Endothelial cell of umbilical vein (primary cell): ENCODE measurements around the gene ITIH5. TPM values are rescaled to one million over a fixed set of nuclear protein-coding genes. Genes with fewer than 3 reads are reported as not detected.

Experiments
- BruUV-seq: library from RNA; stranded (reverse); fragments of 400-500 nt; replicated peaks from 2 replicates; lab custom pipeline; 2021; lab: Mats Ljungman, UMichigan
- CTCF ChIA-PET: fragments of 300-600, 350-600 bp; sonication (Branson Sonifier 250); formaldehyde crosslinking; loops from one replicate; lab custom pipeline; 2021; ENCODE audit warnings: antibody characterized with exemption, inconsistent platforms; lab: Charles Lee
- POLR2A ChIA-PET: fragments of 300-600, 350-600 bp; sonication (Branson Sonifier 250); formaldehyde crosslinking; loops from one replicate; lab custom pipeline; 2021; ENCODE audit warnings: antibody characterized with exemption, inconsistent platforms; lab: Charles Lee
- DNase-seq: peaks from one replicate; pipeline ENCODE4 v3.0.0-alpha.2; 2011; ENCODE audit warnings: low read depth, low spot score
- FAIRE-seq: peaks from 2 replicates; lab custom pipeline; 2011; peaks lifted over from hg19 to GRCh38; lab: Jason Lieb, UNC
- H2AFZ ChIP-seq: 2 replicates; pipeline ENCODE4 v1.6.0; 2012; ENCODE audit warnings: low read depth, low read length, control low read depth, inconsistent platforms
- H3K27ac ChIP-seq: 2 replicates; pipeline ENCODE4 v1.5.1; 2011; ENCODE audit warnings: low read depth, mild to moderate bottlenecking, control low read depth, low read length, moderate library complexity; ENCODE audit not compliant: insufficient read depth
- H3K27me3 ChIP-seq, 2 experiments: 2 replicates each; pipeline versions ENCODE4 v1.6.0 to v1.6.1; 2011; ENCODE audit warnings: low read length in 2 of 2, mixed read lengths in 1 of 2; ENCODE audit not compliant: control insufficient read depth in 2 of 2, insufficient read depth in 2 of 2
- H3K36me3 ChIP-seq, 2 experiments: 2 replicates in 1 of 2; 3 replicates in 1 of 2; pipeline ENCODE4 v1.5.1; 2011; ENCODE audit warnings: low read length in 2 of 2, mild to moderate bottlenecking in 1 of 2, moderate library complexity in 1 of 2; ENCODE audit not compliant: control insufficient read depth in 2 of 2, insufficient read depth in 2 of 2; ENCODE audit errors: extremely low read depth in 1 of 2
- H3K4me1 ChIP-seq: 3 replicates; pipeline ENCODE4 v1.5.1; 2011; ENCODE audit warnings: mild to moderate bottlenecking, low read length; ENCODE audit not compliant: control insufficient read depth, insufficient read depth; ENCODE audit errors: extremely low read depth
- H3K4me2 ChIP-seq: 2 replicates; pipeline ENCODE4 v1.6.1; 2011; ENCODE audit warnings: low read length, control low read depth, mixed read lengths; ENCODE audit not compliant: insufficient read depth
- H3K4me3 ChIP-seq, 3 experiments: fragments of 200-600 bp in 1 of 3; sonication (generic), shearing (Covaris generic) in 1 of 3; replicated peaks in 1 of 3; 2 replicates each; pipeline ENCODE4 v1.5.1; 2011 to 2016; ENCODE audit warnings: control low read depth in 3 of 3, low read length in 3 of 3, mild to moderate bottlenecking in 2 of 3, inconsistent platforms in 1 of 3, low read depth in 1 of 3, moderate library complexity in 1 of 3; ENCODE audit not compliant: insufficient read depth in 1 of 3
- H3K79me2 ChIP-seq: 2 replicates; pipeline ENCODE4 v1.6.0; 2012; ENCODE audit warnings: low read length, inconsistent platforms; ENCODE audit not compliant: control insufficient read depth, insufficient read depth
- H3K9ac ChIP-seq: replicated peaks from 2 replicates; pipeline ENCODE3; 2011; ENCODE audit warnings: low read length, control low read depth; ENCODE audit not compliant: insufficient read depth; ENCODE audit errors: extremely low read depth
- H3K9me1 ChIP-seq: replicated peaks from 3 replicates; pipeline ENCODE4 v1.6.0; 2011; ENCODE audit warnings: mild to moderate bottlenecking, low read length; ENCODE audit not compliant: control insufficient read depth, insufficient read depth; ENCODE audit errors: extremely low read depth
- H3K9me3 ChIP-seq: replicated peaks from 2 replicates; pipeline ENCODE4 v1.5.1; 2012; ENCODE audit warnings: low read length, inconsistent platforms; ENCODE audit not compliant: control insufficient read depth, insufficient read depth
- H4K20me1 ChIP-seq: replicated peaks from 2 replicates; pipeline ENCODE3; 2011; ENCODE audit warnings: mild to moderate bottlenecking, low read length; ENCODE audit not compliant: control insufficient read depth, insufficient read depth; ENCODE audit errors: extremely low read depth
- EZH2 ChIP-seq: IDR thresholded peaks from 2 replicates; pipeline ENCODE4 v1.6.1; 2012; ENCODE audit warnings: borderline replicate concordance, low read depth, mild to moderate bottlenecking, moderate library complexity, low read length, inconsistent platforms; ENCODE audit not compliant: severe bottlenecking
- FOS ChIP-seq: IDR thresholded peaks from 2 replicates; pipeline ENCODE4 v1.6.1; 2011; ENCODE audit warnings: mild to moderate bottlenecking, low read length, moderate library complexity, borderline replicate concordance; ENCODE audit not compliant: insufficient read depth
- GATA2 ChIP-seq: IDR thresholded peaks from 2 replicates; pipeline ENCODE4 v1.7.0; 2011; ENCODE audit warnings: low read depth, mild to moderate bottlenecking, moderate library complexity, mixed read lengths, low read length; ENCODE audit not compliant: insufficient read length, insufficient read depth
- JUN ChIP-seq: IDR thresholded peaks from 2 replicates; pipeline ENCODE4 v1.6.1; 2011; ENCODE audit warnings: borderline replicate concordance, low read depth; ENCODE audit not compliant: insufficient read length, insufficient read depth
- MYC ChIP-seq: IDR thresholded peaks from one replicate; pipeline ENCODE4 v1.6.1; 2011; ENCODE audit warnings: mild to moderate bottlenecking, low read depth, low read length
- POLR2A ChIP-seq: IDR thresholded peaks from 2 replicates; pipeline ENCODE4 v1.6.1; 2012; ENCODE audit warnings: low read depth, mild to moderate bottlenecking, control low read depth, low read length
- POLR2AphosphoS5 ChIP-seq: IDR thresholded peaks from 2 replicates; pipeline ENCODE4 v1.6.1; 2012; ENCODE audit warnings: low read depth, mild to moderate bottlenecking, control low read depth, low read length, moderate library complexity; ENCODE audit not compliant: insufficient read depth
- dilution Hi-C: fragments of 300-500 bp; cut with MboI; formaldehyde crosslinking; loops from one replicate; pipeline ENCODE4 v1.15.0; 2019; ENCODE audit warnings: low sequenced_read_pairs; ENCODE audit not compliant: extremely low pct_ligation_motif_present
- intact Hi-C: fragments of 100-400 bp; cut with micrococcal nuclease; formaldehyde crosslinking; loops from one replicate; pipeline ENCODE4 v1.10.0; 2022
- polyA plus RNA-seq, 4 experiments: library from polyadenylated mRNA; depleted of rRNA in 3 of 4; stranded (reverse) in 3 of 4; unstranded in 1 of 4; fragments of >200 nt; gene quantifications; 2 replicates each; pipeline versions ENCODE4 v1.2.1 to v1.2.3, GENCODE V29; 2011 to 2012; ENCODE audit warnings: missing spikeins in 1 of 4
- total RNA-seq: library from RNA; stranded (reverse); gene quantifications from 2 replicates; pipeline ENCODE4 v1.2.3, GENCODE V29; 2021
- TF ChIP-seq, protein P1 (sequence below): IDR thresholded peaks from 2 replicates; pipeline ENCODE4 v1.6.1; 2011; ENCODE audit not compliant: insufficient read depth, insufficient read length
- TF ChIP-seq, protein P2 (sequence below), 2 donors: IDR thresholded peaks; 1 replicate in 1 of 2; 2 replicates in 1 of 2; pipeline ENCODE4 v1.5.1; 2011; ENCODE audit warnings: low read length in 2 of 2, mild to moderate bottlenecking in 2 of 2, moderate library complexity in 2 of 2, control low read depth in 1 of 2, inconsistent platforms in 1 of 2, low read depth in 1 of 2; ENCODE audit not compliant: insufficient read depth in 1 of 2; ENCODE audit errors: extremely low read depth in 1 of 2

The ITIH5 gene
- total and polyA plus RNA-seq, 2 donors (not counting 3 experiments of a cell fraction or from before 2014, with no cell fraction given) = not detected

DNA sequence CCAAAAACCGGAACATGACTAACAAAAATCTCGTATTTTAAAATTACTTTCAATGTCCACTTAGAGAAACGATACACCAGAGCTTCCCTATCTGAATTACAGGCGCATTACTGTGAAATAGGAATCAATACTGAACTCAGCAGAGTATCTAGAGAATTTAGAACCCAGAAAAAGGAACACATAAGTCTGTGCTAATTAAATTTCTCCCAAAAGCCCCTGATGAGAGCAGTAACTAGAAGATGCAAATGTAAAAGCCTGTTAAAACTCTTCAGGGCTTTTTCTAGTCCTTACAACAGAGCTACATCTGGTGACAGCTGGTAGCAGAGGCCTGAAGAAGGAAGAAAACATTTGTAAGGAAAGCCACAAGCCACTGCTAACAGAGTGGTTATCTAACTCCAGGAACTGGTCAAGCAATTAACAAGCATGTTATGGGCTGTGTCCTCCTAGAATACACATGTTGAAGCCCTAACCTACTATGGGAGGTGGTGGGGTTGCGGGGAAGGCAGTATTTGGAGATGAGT lies 24.2 kb downstream of the ITIH5 start:
- Histone ChIP-seq H3K4me2 (no peak overlapping the region), H3K36me3 (no peaks in the 10 kb centered on the region), H3K27ac (no peak overlapping the region), H3K4me3 (no peak overlapping the region), H4K20me1 (no peaks in the 10 kb centered on the region), H3K9me1 (no peaks in the 10 kb centered on the region), H3K9me3 (no peaks in the 10 kb centered on the region), H3K4me1 (no peaks in the 10 kb centered on the region), H3K79me2 (no peaks in the 10 kb centered on the region), H3K9ac (no peak overlapping the region), H2AFZ (no peak overlapping the region), H3K27me3 (no peaks in the 10 kb centered on the region)
- dilution Hi-C loops = no loop called here
- POLR2A ChIA-PET = no interaction called here
- no TSS peak for BruUV-seq
- FAIRE-seq (no peak), DNase-seq (no peak)
- CTCF ChIA-PET = no interaction called here
- intact Hi-C loops = no loop called here
- TF ChIP-seq, protein P1, sequence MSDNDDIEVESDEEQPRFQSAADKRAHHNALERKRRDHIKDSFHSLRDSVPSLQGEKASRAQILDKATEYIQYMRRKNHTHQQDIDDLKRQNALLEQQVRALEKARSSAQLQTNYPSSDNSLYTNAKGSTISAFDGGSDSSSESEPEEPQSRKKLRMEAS = no peak

DNA sequence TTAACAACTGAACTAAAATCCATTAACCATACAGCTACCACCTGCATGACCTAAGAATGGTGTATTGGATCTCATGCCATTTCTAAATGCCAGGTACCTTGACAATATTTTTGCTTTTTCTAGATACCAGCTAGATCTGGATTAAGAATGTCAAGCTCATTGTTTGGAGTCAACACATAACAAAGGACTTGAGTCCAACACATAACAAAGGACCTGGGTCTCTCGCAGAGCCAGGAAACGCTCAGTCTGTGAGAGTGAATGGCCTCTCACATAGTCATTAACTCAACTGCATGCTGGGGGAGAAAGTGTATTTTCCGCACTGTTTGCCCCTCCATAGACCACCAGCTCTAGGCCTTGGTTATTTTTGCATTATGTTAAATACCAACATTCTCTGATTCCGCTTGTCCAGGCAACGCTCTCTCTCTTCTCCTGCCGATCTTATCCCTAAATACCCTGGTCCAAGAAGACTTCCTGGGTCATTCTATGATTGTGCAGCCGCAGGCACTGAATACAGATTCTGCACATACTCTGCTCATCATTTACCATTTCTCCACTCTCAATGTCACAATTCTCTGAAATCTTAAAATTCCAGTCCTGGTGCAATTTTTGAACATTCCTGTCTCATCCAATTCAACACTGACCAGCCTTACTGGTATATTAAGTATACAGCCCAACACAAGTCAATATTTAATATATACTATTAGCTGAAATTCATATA lies 31.2 kb downstream of the ITIH5 start:
- no peak for FAIRE-seq
- no peak overlapping the region for H3K27ac ChIP-seq
- ChIA-PET POLR2A (no interaction called here), CTCF (no interaction called here)
- H3K4me2 ChIP-seq = no peak overlapping the region
- dilution Hi-C loops (no loop called here), intact Hi-C loops (no loop called here)
- H3K9me3 ChIP-seq = no peaks in the 10 kb centered on the region
- H3K4me1 ChIP-seq = no peaks in the 10 kb centered on the region
- BruUV-seq = no TSS peak
- H3K36me3 ChIP-seq = no peaks in the 10 kb centered on the region
- no peaks in the 10 kb centered on the region for H3K79me2 ChIP-seq
- TF ChIP-seq, protein P2, sequence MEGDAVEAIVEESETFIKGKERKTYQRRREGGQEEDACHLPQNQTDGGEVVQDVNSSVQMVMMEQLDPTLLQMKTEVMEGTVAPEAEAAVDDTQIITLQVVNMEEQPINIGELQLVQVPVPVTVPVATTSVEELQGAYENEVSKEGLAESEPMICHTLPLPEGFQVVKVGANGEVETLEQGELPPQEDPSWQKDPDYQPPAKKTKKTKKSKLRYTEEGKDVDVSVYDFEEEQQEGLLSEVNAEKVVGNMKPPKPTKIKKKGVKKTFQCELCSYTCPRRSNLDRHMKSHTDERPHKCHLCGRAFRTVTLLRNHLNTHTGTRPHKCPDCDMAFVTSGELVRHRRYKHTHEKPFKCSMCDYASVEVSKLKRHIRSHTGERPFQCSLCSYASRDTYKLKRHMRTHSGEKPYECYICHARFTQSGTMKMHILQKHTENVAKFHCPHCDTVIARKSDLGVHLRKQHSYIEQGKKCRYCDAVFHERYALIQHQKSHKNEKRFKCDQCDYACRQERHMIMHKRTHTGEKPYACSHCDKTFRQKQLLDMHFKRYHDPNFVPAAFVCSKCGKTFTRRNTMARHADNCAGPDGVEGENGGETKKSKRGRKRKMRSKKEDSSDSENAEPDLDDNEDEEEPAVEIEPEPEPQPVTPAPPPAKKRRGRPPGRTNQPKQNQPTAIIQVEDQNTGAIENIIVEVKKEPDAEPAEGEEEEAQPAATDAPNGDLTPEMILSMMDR (IDR thresholded peaks at IDR 0.05; ENCODE audit: extremely low read depth in 1 of 2, insufficient read depth in 1 of 2, low read depth in 1 of 2, low read length in 2 of 2) = no peak
- TF ChIP-seq GATA2 (no peak), MYC (no peak), POLR2AphosphoS5 (no peak), EZH2 (no peak), POLR2A (no peak), FOS (no peak), JUN (no peak)
- TF ChIP-seq, protein P1 = no peak
- no peak overlapping the region for H2AFZ ChIP-seq
- H3K27me3 ChIP-seq = no peaks in the 10 kb centered on the region
- H4K20me1 ChIP-seq = no peaks in the 10 kb centered on the region
- H3K9ac ChIP-seq = no peak overlapping the region
- DNase-seq = no peak
- H3K9me1 ChIP-seq = no peaks in the 10 kb centered on the region
- H3K4me3 ChIP-seq = no peak overlapping the region
